NCI-H748 (cell line): ENCODE measurements around the gene ROCK2.
A peak's percentile ranks its signal among the peaks of the same experiment; 100 is the strongest.
"Not testable (repeated sequence)": the region's sequence is repeated elsewhere in the genome, so short reads cannot be mapped to it uniquely, and the experiment has no call there.

Experiments used
- DNase-seq: peaks from one replicate; lab custom pipeline; 2025; ENCODE audit not compliant: unreplicated experiment; lab: John Stamatoyannopoulos, UW

ROCK2 gene

GRCh38 chr2:11342551-11343367, 1.7 kb downstream of the ROCK2 start:
- peak; percentile 31 for DNase-seq

- DNase-seq = no peak
These were observed 3.7 kb downstream of the ROCK2 start for GRCh38 chr2:11340717-11341116.

- no peak for DNase-seq
These were observed 4.8 kb downstream of the ROCK2 start for GRCh38 chr2:11339508-11340083.

GRCh38 chr2:11338580-11338979, 5.9 kb downstream of the ROCK2 start:
- DNase-seq = no peak

GRCh38 chr2:11337909-11338308, 6.5 kb downstream of the ROCK2 start:
- DNase-seq = no peak

- DNase-seq = no peak
These were observed 8.2 kb downstream of the ROCK2 start for GRCh38 chr2:11336189-11336588.

GRCh38 chr2:11333427-11334183, 10.8 kb downstream of the ROCK2 start:
- DNase-seq = no peak

- DNase-seq = no peak
These were observed 11.8 kb downstream of the ROCK2 start for GRCh38 chr2:11332596-11332995.

GRCh38 chr2:11330457-11331142, 13.8 kb downstream of the ROCK2 start:
- no peak for DNase-seq

GRCh38 chr2:11329776-11330175, 14.7 kb downstream of the ROCK2 start:
- DNase-seq = no peak

GRCh38 chr2:11328522-11328921, 15.9 kb downstream of the ROCK2 start:
- DNase-seq = not testable (repeated sequence)

GRCh38 chr2:11327871-11328270, 16.6 kb downstream of the ROCK2 start:
- DNase-seq = no peak

GRCh38 chr2:11326677-11327211, 17.7 kb downstream of the ROCK2 start:
- DNase-seq = no peak

- no peak for DNase-seq
These were observed 18.3 kb downstream of the ROCK2 start for GRCh38 chr2:11325961-11326676.

- DNase-seq = no peak
These were observed 22.6 kb downstream of the ROCK2 start for GRCh38 chr2:11321847-11322246.

GRCh38 chr2:11320698-11321492, 23.5 kb downstream of the ROCK2 start:
- no peak for DNase-seq

GRCh38 chr2:11319939-11320338, 24.5 kb downstream of the ROCK2 start:
- DNase-seq = no peak

GRCh38 chr2:11315074-11315705, 29.2 kb downstream of the ROCK2 start:
- no peak for DNase-seq

- no peak for DNase-seq
These were observed 29.9 kb downstream of the ROCK2 start for GRCh38 chr2:11314487-11314886.
